H9 (cell line): ENCODE data around the gene SDK1. TPM values are rescaled to one million over a fixed set of nuclear protein-coding genes. Genes with fewer than 3 reads are reported as not detected.

Source experiments
- DNase-seq: peaks from one replicate; pipeline ENCODE4 v3.0.0-alpha.2; 2017
- H2AFZ ChIP-seq: one replicate; pipeline ENCODE4 v1.6.1; 2013; ENCODE audit warnings: mild to moderate bottlenecking, low read length, control low read depth, moderate library complexity
- H2AK5ac ChIP-seq: 2 replicates; pipeline ENCODE4 v1.6.1; 2013; ENCODE audit warnings: low read length, control low read depth, mixed read lengths; ENCODE audit not compliant: insufficient read length
- H2BK120ac ChIP-seq: one replicate; pipeline ENCODE4 v1.6.1; 2013; ENCODE audit warnings: low read depth, mild to moderate bottlenecking, low read length, control low read depth, inconsistent platforms; ENCODE audit not compliant: poor library complexity, severe bottlenecking
- H2BK12ac ChIP-seq: 2 replicates; pipeline ENCODE4 v1.6.1; 2013; ENCODE audit warnings: low read length, control low read depth, mixed read lengths, low read depth; ENCODE audit not compliant: insufficient read length
- H2BK15ac ChIP-seq: 2 replicates; pipeline ENCODE4 v1.6.1; 2013; ENCODE audit warnings: low read depth, low read length, control low read depth
- H2BK20ac ChIP-seq: one replicate; pipeline ENCODE4 v1.6.1; 2013; ENCODE audit warnings: low read depth, mild to moderate bottlenecking, low read length, control low read depth, inconsistent platforms; ENCODE audit not compliant: poor library complexity, severe bottlenecking
- H2BK5ac ChIP-seq: 2 replicates; pipeline ENCODE4 v1.6.1; 2013; ENCODE audit warnings: low read length, control low read depth, mixed read lengths; ENCODE audit not compliant: insufficient read length
- H3K14ac ChIP-seq: 2 replicates; pipeline ENCODE4 v1.6.1; 2013; ENCODE audit warnings: low read length, control low read depth; ENCODE audit not compliant: insufficient read depth
- H3K18ac ChIP-seq: 2 replicates; pipeline ENCODE4 v1.6.1; 2013; ENCODE audit warnings: low read depth, mild to moderate bottlenecking, mixed read lengths, low read length, control low read depth; ENCODE audit not compliant: insufficient read length
- H3K23ac ChIP-seq: 2 replicates; pipeline ENCODE4 v1.6.1; 2013; ENCODE audit warnings: low read length, control low read depth, mixed read lengths, low read depth; ENCODE audit not compliant: insufficient read length
- H3K23me2 ChIP-seq: 2 replicates; pipeline ENCODE4 v1.6.1; 2013; ENCODE audit warnings: low read depth, mild to moderate bottlenecking, mixed read lengths, low read length, control low read depth; ENCODE audit not compliant: insufficient read length, poor library complexity, severe bottlenecking
- H3K27ac ChIP-seq: 2 replicates; pipeline ENCODE4 v1.5.1; 2013; ENCODE audit warnings: low read length, control low read depth, mixed read lengths, low read depth; ENCODE audit not compliant: insufficient read length
- H3K27me3 ChIP-seq: 2 replicates; pipeline ENCODE4 v1.6.1; 2013; ENCODE audit warnings: low read length, control low read depth, inconsistent platforms; ENCODE audit not compliant: insufficient read depth
- H3K4ac ChIP-seq: 2 replicates; pipeline ENCODE4 v1.6.1; 2013; ENCODE audit warnings: low read depth, mild to moderate bottlenecking, control low read depth, inconsistent platforms, low read length, moderate library complexity
- H3K4me1 ChIP-seq: 2 replicates; pipeline ENCODE4 v1.6.1; 2013; ENCODE audit warnings: low read length, control low read depth, inconsistent platforms; ENCODE audit not compliant: insufficient read depth
- H3K4me2 ChIP-seq: 2 replicates; pipeline ENCODE4 v1.6.1; 2013; ENCODE audit warnings: low read length, control low read depth, mixed read lengths; ENCODE audit not compliant: insufficient read length, insufficient read depth
- H3K56ac ChIP-seq: 2 replicates; pipeline ENCODE4 v1.6.1; 2013; ENCODE audit warnings: low read depth, mild to moderate bottlenecking, mixed read lengths, low read length, control low read depth; ENCODE audit not compliant: insufficient read length
- H3K79me1 ChIP-seq: 2 replicates; pipeline ENCODE4 v1.6.1; 2013; ENCODE audit warnings: low read depth, mild to moderate bottlenecking, moderate library complexity, low read length, control low read depth, inconsistent platforms; ENCODE audit not compliant: insufficient read depth, poor library complexity, severe bottlenecking
- H3K79me2 ChIP-seq: 2 replicates; pipeline ENCODE4 v1.6.1; 2013; ENCODE audit warnings: low read length, control low read depth, inconsistent platforms; ENCODE audit not compliant: insufficient read depth
- H3K9ac ChIP-seq: 2 replicates; pipeline ENCODE4 v1.6.1; 2013; ENCODE audit warnings: low read length, control low read depth, mixed read lengths; ENCODE audit not compliant: insufficient read length; ENCODE audit errors: extremely low read depth
- H3K9me3 ChIP-seq: one replicate; pipeline ENCODE4 v1.6.1; 2013; ENCODE audit warnings: low read depth, low read length, inconsistent platforms; ENCODE audit not compliant: control insufficient read depth
- H3T11ph ChIP-seq: one replicate; pipeline ENCODE4 v1.6.1; 2013; ENCODE audit warnings: mild to moderate bottlenecking, low read length, control low read depth, inconsistent platforms
- H4K20me1 ChIP-seq: one replicate; pipeline ENCODE4 v1.6.1; 2013; ENCODE audit not compliant: control insufficient read depth, insufficient read length, insufficient read depth
- H4K5ac ChIP-seq: 2 replicates; pipeline ENCODE4 v1.6.1; 2013; ENCODE audit warnings: low read depth, mild to moderate bottlenecking, mixed read lengths, low read length, control low read depth; ENCODE audit not compliant: insufficient read length
- H4K8ac ChIP-seq: replicated peaks from 2 replicates; pipeline ENCODE4 v1.6.1; 2013; ENCODE audit warnings: low read length, control low read depth, mixed read lengths, low read depth; ENCODE audit not compliant: insufficient read length
- H4K91ac ChIP-seq: 2 replicates; pipeline ENCODE4 v1.6.1; 2013; ENCODE audit warnings: low read depth, mild to moderate bottlenecking, moderate library complexity, mixed read lengths, low read length, control low read depth; ENCODE audit not compliant: insufficient read length
- H3K27ac Mint-ChIP-seq, 3 experiments: 2 replicates in 2 of 3; 3 replicates in 1 of 3; pipeline ENCODE4 v1.8.0; 2020 to 2021; ENCODE audit warnings: mixed read lengths in 3 of 3, mild to moderate bottlenecking in 1 of 3, moderate library complexity in 1 of 3
- H3K27me3 Mint-ChIP-seq: 2 replicates; pipeline ENCODE4 v1.8.0; 2021; ENCODE audit warnings: low read depth, mild to moderate bottlenecking, moderate library complexity, mixed read lengths
- H3K36me3 Mint-ChIP-seq, 3 experiments: 2 replicates in 2 of 3; 3 replicates in 1 of 3; pipeline ENCODE4 v1.8.0; 2020 to 2021; ENCODE audit warnings: low read depth in 3 of 3, mixed read lengths in 3 of 3; ENCODE audit not compliant: insufficient read depth in 1 of 3
- H3K4me1 Mint-ChIP-seq, 2 experiments: 2 replicates each; pipeline ENCODE4 v1.8.0; 2020; ENCODE audit warnings: mixed read lengths in 2 of 2
- H3K4me3 Mint-ChIP-seq, 2 experiments: 2 replicates in 1 of 2; 3 replicates in 1 of 2; pipeline ENCODE4 v1.8.0; 2020 to 2021; ENCODE audit warnings: mild to moderate bottlenecking in 2 of 2, mixed read lengths in 2 of 2, moderate library complexity in 1 of 2
- H3K9me3 Mint-ChIP-seq, 2 experiments: 2 replicates in 1 of 2; 3 replicates in 1 of 2; pipeline ENCODE4 v1.8.0; 2020; ENCODE audit warnings: mild to moderate bottlenecking in 2 of 2, mixed read lengths in 2 of 2, moderate library complexity in 1 of 2
- CTCF ChIP-seq: fragments of 200-600 bp; sonication (generic); conservative IDR thresholded peaks from 3 replicates; pipeline ENCODE4 v1.8.0; 2021; ENCODE audit warnings: antibody characterized with exemption, mild to moderate bottlenecking
- WGBS: extraction: QIAGEN DNeasy Blood & Tissue Kit; methylation state at CpG from one replicate; pipeline ENCODE4 v1.1.7; 2013; ENCODE audit warnings: missing lambda C conversion rate, low lambda C conversion rate, mixed read lengths; ENCODE audit not compliant: insufficient read length; ENCODE audit errors: extremely low coverage; 5-methylcytosine and 5-hydroxymethylcytosine counted together
- total RNA-seq: library from RNA; stranded (reverse); gene quantifications from 2 replicates; pipeline ENCODE4 v1.2.1, GENCODE V29; 2021

Gene SDK1
- total RNA-seq, 1 experiment from 2014 or later = 8.7 TPM

- Histone ChIP-seq H3K4ac (no peak overlapping the region), H2BK120ac (no peak overlapping the region), H3K9ac (no peak overlapping the region), H4K91ac (no peak overlapping the region), H2BK5ac (no peak overlapping the region), H3K14ac (no peak overlapping the region), H3K4me2 (no peak overlapping the region), H2BK15ac (no peak overlapping the region), H4K5ac (no peak overlapping the region), H2BK12ac (no peak overlapping the region), H4K20me1 (no peaks in the 10 kb centered on the region), H3K56ac (no peak overlapping the region), H3K23ac (no peak overlapping the region), H3K79me1 (no peaks in the 10 kb centered on the region), H3T11ph (no peak overlapping the region), H2BK20ac (no peak overlapping the region), H3K23me2 (no peaks in the 10 kb centered on the region), H3K18ac (no peak overlapping the region), H3K27ac (no peak overlapping the region), H3K27me3 (no peaks in the 10 kb centered on the region), H3K79me2 (no peaks in the 10 kb centered on the region; the same call in 1 of the 2 replicates), H2AK5ac (no peak overlapping the region), H3K9me3 (no peaks in the 10 kb centered on the region), H2AFZ (no peak overlapping the region), H4K8ac (no peak overlapping the region), H3K4me1 (peaks cover 8% of the 10 kb centered on the region; the same call in 1 of the 2 replicates)
- no peaks in the 10 kb centered on the region for H3K9me3 Mint-ChIP-seq
- no peak for DNase-seq
- H3K4me3 Mint-ChIP-seq = no peak overlapping the region
- H3K27ac Mint-ChIP-seq = no peak overlapping the region
- TF ChIP-seq CTCF = no peak
- H3K4me1 Mint-ChIP-seq = peaks cover 31 to 34% of the 10 kb centered on the region in 2 experiments
- no peaks in the 10 kb centered on the region for H3K27me3 Mint-ChIP-seq
- no CpG with 5 or more reads among the region's 3 CpGs for WGBS
- no peaks in the 10 kb centered on the region for H3K36me3 Mint-ChIP-seq
These were observed 287.3 kb downstream of the SDK1 start for GRCh38 chr7:3588341-3588740.
